B cell (primary cell): ENCODE measurements around the gene FAIM2.

ENCODE experiments used
- CTCF ChIP-seq: fragments of 200-600 bp; IDR thresholded peaks from one replicate; pipeline ENCODE4 v1.8.0; 2022; ENCODE audit warnings: antibody characterized with exemption, mild to moderate bottlenecking
- EZH2 ChIP-seq: IDR thresholded peaks from 2 replicates; pipeline ENCODE4 v1.6.1; 2012; ENCODE audit warnings: borderline replicate concordance, low read depth, mild to moderate bottlenecking, moderate library complexity, low read length; ENCODE audit not compliant: insufficient read depth, poor library complexity, severe bottlenecking

- TF ChIP-seq CTCF (no peak), EZH2 (no peak)
Observed at GRCh38 chr12:49932533-49933130, 28.9 kb upstream of the FAIM2 start.
